ENCODE data around the gene WDR26.
"Not testable (repeated sequence)": the region's sequence is repeated elsewhere in the genome, so short reads cannot be mapped to it uniquely, and the experiment has no call there.

WDR26 gene

DNA sequence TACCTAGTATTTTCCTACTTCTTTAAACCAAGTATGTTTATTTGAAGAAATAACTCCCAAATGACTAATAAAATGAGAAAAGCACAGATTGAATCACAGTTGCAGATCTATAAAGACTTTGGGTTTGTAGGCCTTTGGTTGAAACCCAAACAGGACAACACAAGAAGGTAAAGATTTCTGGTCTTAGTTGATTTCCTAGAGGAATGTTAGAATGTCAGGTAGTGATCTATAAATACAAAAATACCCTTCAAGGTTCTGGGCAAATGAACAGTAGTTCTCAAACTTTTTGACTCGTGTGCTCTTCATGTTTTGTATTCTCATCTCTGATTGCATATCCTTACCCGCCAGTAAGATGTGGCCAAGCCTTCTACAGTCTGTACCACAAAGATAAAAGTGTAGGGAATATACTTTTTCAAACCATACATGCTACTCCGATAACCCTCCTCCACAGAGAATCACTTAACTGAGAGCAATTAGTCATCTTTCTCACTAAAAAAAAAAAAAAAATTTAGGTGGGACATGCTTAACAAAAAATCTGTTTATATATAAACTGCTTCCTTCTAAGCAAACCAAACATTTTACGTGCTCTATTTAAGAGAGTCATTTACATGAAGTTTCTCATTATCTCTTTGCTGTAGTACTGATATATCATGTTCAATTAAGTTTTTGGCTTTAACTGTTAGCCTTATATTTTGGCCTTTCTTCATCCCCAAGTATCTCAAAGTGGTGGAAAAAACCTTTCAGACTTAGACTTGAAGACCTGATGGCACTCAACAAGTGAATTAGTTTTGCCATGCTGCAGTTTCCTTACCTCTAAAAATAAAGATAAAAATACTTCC lies 42.0 kb downstream of the WDR26 start:
- DNase-seq (ENCODE audit: low read depth), result no peak

- no peak for DNase-seq (ENCODE audit: low read depth)
Measured at GRCh38 chr1:224390517-224390916, 44.1 kb downstream of the WDR26 start.

DNA sequence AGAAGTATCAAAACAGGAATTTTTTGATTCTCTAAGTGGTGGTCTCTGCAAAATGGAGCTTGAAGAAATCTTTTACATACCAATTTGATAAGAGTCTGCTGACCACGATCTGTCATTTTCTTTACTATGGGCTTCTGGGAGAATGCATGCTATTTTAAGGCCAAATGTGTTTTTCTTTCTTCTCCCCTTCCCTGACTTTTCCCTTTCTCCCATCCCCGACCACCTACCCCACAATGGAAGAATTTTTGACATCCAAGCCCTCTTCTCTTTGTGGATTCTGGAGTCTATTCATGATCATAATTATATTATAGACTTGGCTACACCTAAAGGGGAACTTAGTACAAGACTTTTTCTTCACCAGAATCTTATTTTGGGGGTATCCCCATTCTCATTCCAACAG lies 46.7 kb downstream of the WDR26 start:
- DNase-seq (ENCODE audit: low read depth), result no peak

DNA sequence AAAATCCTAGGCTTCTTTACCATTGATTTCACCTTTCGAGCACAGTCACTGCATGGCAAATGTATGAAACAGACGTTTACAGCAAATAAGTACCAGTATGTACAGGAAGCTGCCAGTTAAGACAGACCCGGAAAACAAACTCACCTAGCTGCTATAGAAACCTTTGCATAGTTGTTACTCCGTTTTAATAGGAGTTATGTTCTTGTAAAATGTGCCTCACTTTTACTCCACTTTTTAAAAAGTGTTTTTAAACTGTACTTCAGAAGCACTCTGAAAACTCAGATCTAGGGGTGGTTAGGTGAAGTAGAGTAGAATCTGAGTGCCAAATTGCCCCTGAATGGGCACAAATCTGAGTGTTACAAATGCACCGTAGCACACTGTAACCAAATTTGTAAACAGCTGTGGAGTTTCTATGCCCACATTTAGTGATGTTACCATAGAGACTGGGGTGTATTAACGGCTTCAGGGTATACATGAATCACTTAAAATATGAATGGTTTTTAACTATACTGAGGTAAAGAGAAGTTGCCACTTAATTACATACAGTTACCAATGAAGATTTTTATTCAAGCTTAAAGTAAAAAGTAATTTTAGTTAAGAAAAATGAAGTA lies 47.2 kb downstream of the WDR26 start:
- no peak for DNase-seq (ENCODE audit: low read depth)

GRCh38 chr1:224383218-224383617 lies 51.4 kb downstream of the WDR26 start:
- no peak for DNase-seq (ENCODE audit: low read depth)

- DNase-seq (ENCODE audit: low read depth), result no peak
Measured at GRCh38 chr1:224381880-224382548, 52.6 kb downstream of the WDR26 start.

GRCh38 chr1:224380003-224380402 lies 54.6 kb downstream of the WDR26 start:
- DNase-seq (ENCODE audit: low read depth), result no peak

- no peak for DNase-seq (ENCODE audit: low read depth)
Measured at GRCh38 chr1:224378855-224379631, 55.6 kb downstream of the WDR26 start.

- DNase-seq (ENCODE audit: low read depth), result no peak
Measured at GRCh38 chr1:224377676-224378006, 57.0 kb downstream of the WDR26 start.

DNA sequence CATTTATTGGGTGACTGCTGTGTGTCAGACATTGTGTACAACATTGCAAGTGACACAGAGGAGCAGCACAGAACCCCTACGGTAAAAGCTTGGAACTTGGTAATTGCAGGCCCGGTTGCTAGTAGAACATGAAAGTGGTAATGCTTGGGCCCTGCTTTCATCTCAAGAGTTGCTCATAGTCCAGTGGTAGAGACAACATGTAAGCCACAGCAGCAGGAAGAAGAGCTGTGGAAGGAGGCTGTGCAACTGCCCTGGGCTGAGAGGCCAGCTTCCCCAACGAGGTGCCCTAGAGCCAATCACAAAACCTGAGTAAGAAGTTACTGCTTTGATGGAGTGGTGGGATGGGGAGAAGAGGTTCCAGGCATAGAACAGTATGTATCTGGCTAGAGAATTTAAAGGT lies 59.5 kb downstream of the WDR26 start:
- no peak for DNase-seq (ENCODE audit: low read depth)

DNA sequence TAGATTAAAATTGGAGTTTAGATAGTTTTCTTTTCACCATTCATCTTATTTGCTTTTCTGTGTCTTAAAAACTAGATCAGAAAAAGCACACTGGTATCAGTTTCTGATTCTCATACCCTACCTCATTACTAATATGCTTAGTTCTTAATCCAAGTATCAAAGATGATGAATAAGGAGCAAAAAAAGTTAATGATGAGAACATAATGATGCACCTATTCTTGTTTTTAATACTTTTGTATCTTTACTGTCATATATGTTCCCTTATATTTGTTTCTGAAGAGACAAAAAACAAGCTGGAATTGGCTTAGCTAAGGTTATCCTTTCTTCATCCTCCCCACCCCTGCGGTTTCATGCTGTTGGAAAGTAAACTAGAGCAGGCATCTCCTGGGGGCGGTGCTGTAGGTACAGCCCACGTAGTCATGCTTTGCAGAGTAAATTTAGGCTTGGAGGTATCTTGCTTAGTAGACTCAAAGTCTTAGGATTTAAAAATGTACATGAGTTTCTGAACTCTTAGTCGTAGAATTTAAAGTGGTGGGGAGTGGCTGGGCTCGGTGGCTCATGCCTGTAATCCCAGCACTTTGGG lies 61.5 kb downstream of the WDR26 start:
- DNase-seq (ENCODE audit: low read depth), result no peak

DNA sequence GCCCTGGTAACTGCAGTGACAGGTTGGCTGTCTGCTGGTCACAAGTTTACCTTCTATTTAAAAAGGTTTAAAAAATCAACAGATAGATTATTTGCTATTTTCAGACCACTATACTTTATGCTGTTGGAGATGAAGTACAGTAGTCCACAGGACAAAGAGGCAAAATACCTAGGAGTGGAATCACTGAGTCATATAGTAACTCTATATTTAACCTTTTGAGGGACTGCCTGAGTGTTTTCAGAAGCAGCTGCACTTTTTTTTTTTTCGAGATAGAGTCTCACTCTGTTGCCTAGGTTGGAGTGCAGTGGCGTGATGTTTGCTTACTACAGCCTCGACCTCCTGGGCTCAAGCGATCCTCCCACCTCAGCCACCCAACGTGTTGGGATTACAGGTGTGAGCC lies 66.2 kb downstream of the WDR26 start:
- DNase-seq (ENCODE audit: low read depth), result no peak

- no peak for DNase-seq (ENCODE audit: low read depth)
Measured at GRCh38 chr1:224359207-224359606, 75.4 kb downstream of the WDR26 start.

DNA sequence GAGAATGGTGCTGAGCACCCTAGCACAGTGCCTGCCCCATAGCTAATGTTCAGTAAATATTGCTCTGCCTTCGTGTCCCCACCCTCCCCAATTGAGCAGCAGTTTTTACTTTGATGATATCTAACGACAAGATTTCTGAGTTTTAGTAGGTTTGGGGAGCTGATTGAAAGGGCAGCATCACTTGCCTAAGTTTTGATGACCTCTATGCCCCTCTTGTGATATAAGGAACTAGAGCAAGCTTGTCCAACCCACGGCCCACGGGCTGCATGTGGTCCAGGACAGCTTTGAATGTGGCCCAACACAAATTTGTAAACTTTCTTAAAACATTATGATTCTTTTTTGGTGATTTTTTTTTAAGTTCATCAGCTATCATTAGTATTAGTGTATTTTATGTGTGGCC lies 76.4 kb downstream of the WDR26 start:
- no peak for DNase-seq (ENCODE audit: low read depth)

DNA sequence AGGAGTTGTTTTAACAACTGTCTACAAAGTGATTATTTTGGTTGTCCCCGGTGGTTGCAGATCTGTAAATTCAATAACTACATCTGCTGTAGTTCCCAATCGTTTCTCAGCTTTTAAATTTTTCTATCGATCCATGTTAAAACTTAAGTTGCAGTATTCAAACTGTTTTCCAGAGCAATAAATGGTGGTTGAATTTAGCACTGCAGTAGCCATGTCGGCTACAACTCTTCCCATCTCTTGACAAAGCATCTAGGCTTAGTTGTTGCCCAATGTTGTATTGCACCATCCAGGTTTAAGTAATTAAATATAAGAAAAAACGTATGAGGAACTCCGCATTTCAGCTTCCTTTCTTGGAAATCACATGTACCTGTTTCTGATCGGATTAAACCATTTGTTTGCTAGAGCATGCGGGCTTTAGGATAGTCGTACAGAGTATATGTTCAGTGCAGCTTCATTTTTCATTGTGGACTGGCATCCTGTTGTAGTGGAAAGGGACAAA lies 76.9 kb downstream of the WDR26 start:
- DNase-seq (ENCODE audit: low read depth), result no peak

DNA sequence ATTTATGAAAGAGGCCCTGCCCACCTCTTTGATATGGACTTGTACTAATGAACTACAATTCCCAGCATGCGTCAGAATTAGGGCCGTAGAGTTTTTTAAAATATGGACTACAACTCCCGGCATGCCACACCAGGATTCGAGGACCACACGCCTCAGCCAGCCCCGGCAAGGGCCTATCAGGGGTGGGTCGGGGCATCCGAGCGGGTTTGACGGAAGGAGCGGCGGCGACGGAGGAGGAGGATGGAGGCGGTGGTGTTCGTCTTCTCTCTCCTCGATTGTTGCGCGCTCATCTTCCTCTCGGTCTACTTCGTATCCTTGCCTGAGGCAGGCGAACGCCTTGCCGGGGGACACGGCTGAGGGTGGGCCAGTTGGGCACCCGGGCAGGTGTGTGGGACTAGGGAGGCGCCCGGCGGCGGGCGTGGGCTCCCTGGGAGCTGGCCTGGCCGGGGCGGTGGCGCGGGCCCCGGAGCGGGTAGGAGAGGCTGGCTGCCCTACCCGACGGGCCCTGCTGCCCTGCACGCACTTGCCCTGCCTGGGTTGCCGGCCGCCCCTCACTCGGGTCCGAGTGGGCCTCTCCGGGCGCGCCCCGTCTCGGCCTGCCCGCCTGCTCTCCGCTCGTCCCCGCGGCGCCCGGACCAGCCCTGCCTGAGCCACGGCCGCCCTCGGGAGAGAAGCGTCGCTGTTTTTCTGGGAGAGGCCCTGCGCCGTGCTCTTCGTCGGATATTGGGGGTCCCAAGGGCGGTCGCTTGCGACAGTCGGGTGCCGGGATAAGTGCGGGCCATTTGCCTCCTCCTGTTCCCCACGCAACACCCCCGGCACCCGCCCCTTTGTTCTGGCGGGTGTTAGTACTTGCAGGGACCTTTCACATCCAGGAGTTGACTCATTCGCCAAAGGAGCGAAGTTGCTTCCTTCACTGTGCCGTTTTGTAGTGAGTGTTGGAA lies 77.6 kb downstream of the WDR26 start, which contains the start of gene CNIH4:
Gene CNIH4 (plus strand): TSS at position 195 of the 941 bp plus-strand sequence. CDS start 46 bp downstream, at position 241.
- peak; percentile 67 for DNase-seq (ENCODE audit: low read depth)

DNA sequence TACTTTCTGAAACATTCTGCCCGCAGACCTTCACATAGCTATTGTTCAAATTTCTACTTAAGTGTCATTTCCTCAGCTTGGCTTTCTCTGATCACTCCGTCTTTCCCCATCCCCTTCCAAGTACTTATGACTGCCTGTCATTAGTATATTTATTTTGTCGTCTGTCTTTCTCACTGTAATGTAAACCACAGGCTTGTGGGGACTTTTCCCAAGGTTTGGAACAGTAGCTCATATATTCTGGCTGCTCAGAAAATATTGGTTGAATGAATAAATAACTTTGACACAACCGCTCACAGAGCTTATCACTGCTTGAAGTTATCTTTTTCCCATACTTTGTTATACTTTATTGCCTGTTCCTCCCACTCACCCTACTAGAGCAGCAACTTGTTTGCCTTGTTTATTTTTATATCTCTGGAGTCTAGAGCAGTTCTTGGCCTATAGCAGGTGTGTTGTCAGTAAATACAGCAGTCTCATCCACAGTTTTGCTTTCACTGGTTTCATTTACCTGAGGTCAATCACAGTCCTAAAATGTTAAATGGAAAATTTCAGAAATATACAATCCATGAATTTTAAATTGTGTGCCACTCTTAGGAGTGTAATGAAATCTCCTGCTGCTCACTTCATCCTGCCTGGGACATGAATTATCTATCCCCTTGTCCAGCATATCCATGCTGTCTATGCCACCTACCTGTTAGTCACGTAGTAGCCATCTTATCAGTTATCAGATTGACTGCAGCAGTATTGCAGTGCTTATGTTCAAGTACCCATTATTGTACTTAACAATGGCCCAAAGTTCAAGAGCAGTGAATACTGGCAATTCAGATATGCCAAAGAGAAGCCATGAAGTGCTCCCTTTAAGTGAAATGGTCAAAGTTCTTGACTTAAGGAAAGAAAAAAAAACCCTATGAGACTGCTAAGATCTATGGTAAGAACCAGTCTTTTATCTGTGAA lies 80.3 kb downstream of the WDR26 start:
- DNase-seq (ENCODE audit: low read depth), result no peak

GRCh38 chr1:224352436-224353085 lies 82.0 kb downstream of the WDR26 start:
- DNase-seq (ENCODE audit: low read depth), result not testable (repeated sequence)

- not testable (repeated sequence) for DNase-seq (ENCODE audit: low read depth)
Measured at GRCh38 chr1:224349716-224350115, 84.9 kb downstream of the WDR26 start.

Measured in stimulated activated CD8-positive, alpha-beta memory T cell treated with anti-CD3 and anti-CD28 coated beads, Interleukin-15, amount 100 ng/mL, for 24 hours (primary cell).